GM10266 (cell line): Measurements from ENCODE around the gene AARS2.

Experiments
- DNase-seq: peaks from one replicate; pipeline ENCODE4 v3.0.0; 2012; ENCODE audit errors: extremely low spot score
- TF ChIP-seq, protein P1 (sequence below): IDR thresholded peaks from 2 replicates; pipeline ENCODE4 v1.5.1; 2012; ENCODE audit warnings: mild to moderate bottlenecking, low read depth; ENCODE audit not compliant: control insufficient read depth, insufficient read depth; ENCODE audit errors: missing control alignments

AARS2 gene

GRCh38 chr6:44305200-44305725 is 7.9 kb downstream of the AARS2 start:
- no peak for DNase-seq

GRCh38 chr6:44304282-44305199 is 8.6 kb downstream of the AARS2 start:
- TF ChIP-seq, protein P1, sequence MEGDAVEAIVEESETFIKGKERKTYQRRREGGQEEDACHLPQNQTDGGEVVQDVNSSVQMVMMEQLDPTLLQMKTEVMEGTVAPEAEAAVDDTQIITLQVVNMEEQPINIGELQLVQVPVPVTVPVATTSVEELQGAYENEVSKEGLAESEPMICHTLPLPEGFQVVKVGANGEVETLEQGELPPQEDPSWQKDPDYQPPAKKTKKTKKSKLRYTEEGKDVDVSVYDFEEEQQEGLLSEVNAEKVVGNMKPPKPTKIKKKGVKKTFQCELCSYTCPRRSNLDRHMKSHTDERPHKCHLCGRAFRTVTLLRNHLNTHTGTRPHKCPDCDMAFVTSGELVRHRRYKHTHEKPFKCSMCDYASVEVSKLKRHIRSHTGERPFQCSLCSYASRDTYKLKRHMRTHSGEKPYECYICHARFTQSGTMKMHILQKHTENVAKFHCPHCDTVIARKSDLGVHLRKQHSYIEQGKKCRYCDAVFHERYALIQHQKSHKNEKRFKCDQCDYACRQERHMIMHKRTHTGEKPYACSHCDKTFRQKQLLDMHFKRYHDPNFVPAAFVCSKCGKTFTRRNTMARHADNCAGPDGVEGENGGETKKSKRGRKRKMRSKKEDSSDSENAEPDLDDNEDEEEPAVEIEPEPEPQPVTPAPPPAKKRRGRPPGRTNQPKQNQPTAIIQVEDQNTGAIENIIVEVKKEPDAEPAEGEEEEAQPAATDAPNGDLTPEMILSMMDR, result peak; percentile 66
- DNase-seq, result peak; percentile 70

More at GRCh38 chr6:44305200-44305725, 7.9 kb downstream of the AARS2 start:
- TF ChIP-seq, protein P1, result no peak

- DNase-seq, result no peak
- TF ChIP-seq, protein P1, result no peak
These were observed 9.3 kb downstream of the AARS2 start for GRCh38 chr6:44303842-44304241.

DNA sequence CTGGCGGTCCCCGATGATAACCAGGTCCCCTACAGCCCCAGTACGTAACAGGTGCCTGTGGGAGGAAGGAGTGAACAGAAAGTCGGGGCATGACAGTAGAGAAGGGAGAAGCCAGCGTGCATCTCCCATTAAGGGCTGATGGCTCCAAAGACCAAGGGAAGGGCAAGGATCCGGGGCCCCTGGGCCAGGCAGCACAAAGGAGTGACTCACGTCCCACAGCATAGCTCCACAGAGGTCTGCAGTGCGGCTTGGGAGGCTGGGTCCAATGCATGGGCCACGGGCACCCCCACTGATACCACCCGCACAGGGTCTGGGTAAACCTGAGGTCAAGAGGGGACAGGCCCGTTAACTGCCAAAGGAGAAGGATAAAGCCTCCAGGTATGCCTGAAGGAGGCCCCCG is 10.3 kb downstream of the AARS2 start:
- no peak for DNase-seq
- TF ChIP-seq, protein P1, result no peak

DNA sequence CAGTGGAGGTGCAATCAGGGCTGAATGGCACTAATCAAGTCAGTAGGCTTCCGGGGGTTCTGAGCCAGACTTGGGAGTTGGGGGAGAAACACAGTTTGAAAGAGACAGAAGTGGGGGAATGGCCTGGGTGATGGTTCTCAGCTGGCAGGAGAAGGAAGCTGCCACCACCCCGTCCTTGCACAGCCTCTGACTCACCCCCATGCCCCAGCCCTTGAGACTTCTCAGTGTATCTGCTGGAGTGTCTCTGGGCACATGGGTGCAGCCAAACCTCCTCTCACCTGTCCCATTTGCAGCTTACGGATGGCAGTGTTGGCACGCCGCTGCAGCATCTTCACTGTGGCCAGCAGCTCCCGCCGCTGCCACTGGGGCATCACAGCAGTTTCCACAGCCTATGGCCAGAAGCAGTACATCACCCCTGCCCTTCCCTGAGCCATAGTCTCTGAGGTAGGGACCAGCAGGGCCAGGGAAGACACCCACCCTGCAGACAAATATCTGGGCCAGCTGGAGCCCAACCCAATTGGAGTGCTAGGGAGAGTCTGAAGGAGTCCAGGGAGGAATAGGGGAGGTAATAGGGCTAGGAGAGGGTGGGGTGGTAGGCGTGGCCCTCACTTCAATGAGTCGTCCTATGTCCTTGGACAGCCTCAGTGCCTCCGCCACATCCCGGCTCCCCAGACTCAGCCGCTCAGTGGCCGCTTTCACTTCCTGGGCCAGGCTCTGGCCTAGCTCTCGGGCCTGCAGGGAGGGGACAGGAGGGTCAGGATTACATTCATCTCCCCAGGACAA is 11.2 kb downstream of the AARS2 start:
- no peak for DNase-seq

DNA sequence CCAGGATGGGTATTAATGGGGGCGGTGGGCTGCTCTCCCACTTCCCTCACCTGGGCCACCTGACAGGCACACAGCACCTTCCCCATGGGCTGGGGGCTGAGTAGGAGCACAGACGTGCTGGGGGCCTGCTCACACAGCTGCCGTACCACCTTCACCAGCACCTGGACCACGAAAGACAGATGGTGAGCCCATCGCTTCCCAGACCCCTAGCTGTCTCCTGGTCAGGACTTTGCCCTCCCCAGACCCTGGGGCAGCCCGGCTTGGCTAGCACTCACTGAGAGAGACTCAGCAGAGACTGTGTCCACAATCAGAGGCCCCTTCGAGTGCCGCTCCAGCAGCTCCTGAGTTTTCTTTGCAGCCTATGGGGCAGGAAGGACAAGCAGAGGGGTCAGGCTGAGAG is 12.0 kb downstream of the AARS2 start:
- no peak for DNase-seq
- TF ChIP-seq, protein P1, result no peak

More for the DNA sequence above, 11.2 kb downstream of the AARS2 start:
- TF ChIP-seq, protein P1, result no peak
